MM.1S (cell line): ENCODE measurements around the gene PTGIS.
"Not testable (repeated sequence)": the region's sequence is repeated elsewhere in the genome, so short reads cannot be mapped to it uniquely, and the experiment has no call there.

Source experiments
- DNase-seq: peaks from one replicate; pipeline ENCODE4 v3.0.0-alpha.2; 2015
- H2AFZ ChIP-seq: fragments of 300-600 bp; sonication (generic); 2 replicates; pipeline ENCODE4 v1.6.0; 2016; ENCODE audit warnings: antibody characterized with exemption, low read length
- H3F3A ChIP-seq: fragments of 300-600 bp; sonication (generic); 2 replicates; pipeline ENCODE4 v1.6.1; 2016; ENCODE audit warnings: mild to moderate bottlenecking, antibody characterized with exemption, low read length, moderate library complexity, mixed read lengths; ENCODE audit not compliant: insufficient read depth
- H3K27ac ChIP-seq: fragments of 300-600 bp; sonication (generic); 2 replicates; pipeline ENCODE4 v1.5.1; 2016; ENCODE audit warnings: mild to moderate bottlenecking, low read length
- H3K27me3 ChIP-seq: fragments of 300-600 bp; sonication (generic); replicated peaks from 2 replicates; pipeline ENCODE4 v1.6.0; 2016; ENCODE audit warnings: low read length; ENCODE audit not compliant: insufficient read depth
- H3K36me3 ChIP-seq: fragments of 300-600 bp; sonication (generic); replicated peaks from 2 replicates; pipeline ENCODE4 v1.6.1; 2016; ENCODE audit warnings: mild to moderate bottlenecking, low read length, mixed read lengths; ENCODE audit not compliant: insufficient read depth
- H3K4me1 ChIP-seq: fragments of 300-600 bp; sonication (generic); 2 replicates; pipeline ENCODE4 v1.6.1; 2016; ENCODE audit warnings: low read length, mixed read lengths
- H3K4me2 ChIP-seq: fragments of 300-600 bp; sonication (generic); 2 replicates; pipeline ENCODE4 v1.6.0; 2016; ENCODE audit warnings: low read depth, low read length
- H3K4me3 ChIP-seq: fragments of 300-600 bp; sonication (generic); 2 replicates; pipeline ENCODE4 v1.5.1; 2016; ENCODE audit warnings: low read length, mixed read lengths
- H3K79me2 ChIP-seq: fragments of 300-600 bp; sonication (generic); 2 replicates; pipeline ENCODE4 v1.6.1; 2016; ENCODE audit warnings: mixed run types, low read length, mixed read lengths
- H3K9ac ChIP-seq: fragments of 300-600 bp; sonication (generic); 2 replicates; pipeline ENCODE4 v1.6.1; 2016; ENCODE audit warnings: low read length, mixed read lengths
- H3K9me2 ChIP-seq: fragments of 300-600 bp; sonication (generic); replicated peaks from 2 replicates; pipeline ENCODE4 v1.6.1; 2016; ENCODE audit warnings: mild to moderate bottlenecking, low read length, mixed read lengths; ENCODE audit not compliant: insufficient read depth
- H3K9me3 ChIP-seq: fragments of 300-600 bp; sonication (generic); replicated peaks from 2 replicates; pipeline ENCODE4 v1.6.1; 2016; ENCODE audit warnings: mild to moderate bottlenecking, low read length, mixed read lengths; ENCODE audit not compliant: insufficient read depth
- H4K20me1 ChIP-seq: fragments of 300-600 bp; sonication (generic); 2 replicates; pipeline ENCODE4 v1.6.1; 2016; ENCODE audit warnings: mild to moderate bottlenecking, low read length, moderate library complexity, mixed read lengths; ENCODE audit not compliant: insufficient read depth
- EZH2 ChIP-seq: fragments of 300-600 bp; sonication (generic); optimal IDR thresholded peaks from 2 replicates; pipeline ENCODE3; 2017; ENCODE audit warnings: low read depth, mild to moderate bottlenecking, antibody characterized with exemption, low read length, mixed read lengths
- EZH2phosphoT487 ChIP-seq: fragments of 300-600 bp; sonication (generic); IDR thresholded peaks from 2 replicates; pipeline ENCODE4 v1.6.1; 2018; ENCODE audit warnings: antibody characterized with exemption, low read length
- TF ChIP-seq, protein P1 (sequence below): fragments of 300-600 bp; sonication (generic); IDR thresholded peaks from 2 replicates; pipeline ENCODE4 v1.5.1; 2016; ENCODE audit warnings: antibody characterized with exemption, low read length, mixed read lengths

Gene PTGIS

DNA sequence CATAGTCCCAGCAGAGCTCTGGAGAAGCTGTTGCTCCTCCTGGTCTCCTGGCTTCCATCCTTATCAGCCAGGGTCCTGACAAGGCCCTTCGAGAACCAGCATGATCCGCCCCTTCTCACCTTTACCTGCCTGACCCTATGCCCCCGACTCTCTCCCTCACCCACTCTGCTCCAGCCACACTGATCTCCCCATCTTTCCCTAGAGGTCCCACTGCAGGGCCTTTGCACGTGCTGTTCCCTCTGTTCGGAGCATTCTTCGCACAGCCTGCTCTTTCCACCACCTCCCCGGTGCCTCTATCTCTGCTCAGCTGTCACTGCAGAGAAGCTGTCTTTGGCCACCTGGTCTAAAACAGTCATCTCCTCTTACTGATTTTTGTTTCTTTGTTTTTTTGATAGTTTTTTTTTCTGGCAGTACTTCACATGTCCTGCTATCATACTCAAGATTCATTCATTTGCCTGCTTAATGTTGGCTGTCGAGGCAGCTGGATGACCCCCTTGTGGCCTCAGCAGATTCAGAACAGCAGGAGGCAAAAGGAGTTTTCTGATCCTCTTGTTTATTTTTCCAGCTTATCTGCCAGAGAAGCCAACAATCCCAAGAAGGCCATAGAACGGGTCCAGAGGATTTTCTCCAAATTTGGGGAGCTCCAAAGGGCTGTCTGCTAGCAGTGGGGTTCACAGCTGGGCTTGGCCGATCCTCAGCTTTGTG, 1.6 kb upstream of the PTGIS start:
- no peaks in the 10 kb centered on the region for H4K20me1 ChIP-seq
- H3K79me2 ChIP-seq, result no peaks in the 10 kb centered on the region
- H3K27ac ChIP-seq, result no peak overlapping the region
- H2AFZ ChIP-seq, result no peak overlapping the region
- peaks cover 9% of the 10 kb centered on the region; the same call in 1 of the 2 replicates for H3K4me1 ChIP-seq
- no peaks in the 10 kb centered on the region for H3K36me3 ChIP-seq
- no peak overlapping the region for H3K9ac ChIP-seq
- no peak overlapping the region for H3K4me3 ChIP-seq
- H3K27me3 ChIP-seq, result peaks cover 27% of the 10 kb centered on the region; the same call in 1 of the 2 replicates
- DNase-seq, result no peak
- H3K9me3 ChIP-seq, result no peaks in the 10 kb centered on the region
- TF ChIP-seq EZH2 (no peak), EZH2phosphoT487 (no peak)
- TF ChIP-seq, protein P1, sequence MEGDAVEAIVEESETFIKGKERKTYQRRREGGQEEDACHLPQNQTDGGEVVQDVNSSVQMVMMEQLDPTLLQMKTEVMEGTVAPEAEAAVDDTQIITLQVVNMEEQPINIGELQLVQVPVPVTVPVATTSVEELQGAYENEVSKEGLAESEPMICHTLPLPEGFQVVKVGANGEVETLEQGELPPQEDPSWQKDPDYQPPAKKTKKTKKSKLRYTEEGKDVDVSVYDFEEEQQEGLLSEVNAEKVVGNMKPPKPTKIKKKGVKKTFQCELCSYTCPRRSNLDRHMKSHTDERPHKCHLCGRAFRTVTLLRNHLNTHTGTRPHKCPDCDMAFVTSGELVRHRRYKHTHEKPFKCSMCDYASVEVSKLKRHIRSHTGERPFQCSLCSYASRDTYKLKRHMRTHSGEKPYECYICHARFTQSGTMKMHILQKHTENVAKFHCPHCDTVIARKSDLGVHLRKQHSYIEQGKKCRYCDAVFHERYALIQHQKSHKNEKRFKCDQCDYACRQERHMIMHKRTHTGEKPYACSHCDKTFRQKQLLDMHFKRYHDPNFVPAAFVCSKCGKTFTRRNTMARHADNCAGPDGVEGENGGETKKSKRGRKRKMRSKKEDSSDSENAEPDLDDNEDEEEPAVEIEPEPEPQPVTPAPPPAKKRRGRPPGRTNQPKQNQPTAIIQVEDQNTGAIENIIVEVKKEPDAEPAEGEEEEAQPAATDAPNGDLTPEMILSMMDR, result no peak
- H3F3A ChIP-seq, result no peaks in the 10 kb centered on the region
- no peaks in the 10 kb centered on the region for H3K9me2 ChIP-seq
- no peak overlapping the region for H3K4me2 ChIP-seq

DNA sequence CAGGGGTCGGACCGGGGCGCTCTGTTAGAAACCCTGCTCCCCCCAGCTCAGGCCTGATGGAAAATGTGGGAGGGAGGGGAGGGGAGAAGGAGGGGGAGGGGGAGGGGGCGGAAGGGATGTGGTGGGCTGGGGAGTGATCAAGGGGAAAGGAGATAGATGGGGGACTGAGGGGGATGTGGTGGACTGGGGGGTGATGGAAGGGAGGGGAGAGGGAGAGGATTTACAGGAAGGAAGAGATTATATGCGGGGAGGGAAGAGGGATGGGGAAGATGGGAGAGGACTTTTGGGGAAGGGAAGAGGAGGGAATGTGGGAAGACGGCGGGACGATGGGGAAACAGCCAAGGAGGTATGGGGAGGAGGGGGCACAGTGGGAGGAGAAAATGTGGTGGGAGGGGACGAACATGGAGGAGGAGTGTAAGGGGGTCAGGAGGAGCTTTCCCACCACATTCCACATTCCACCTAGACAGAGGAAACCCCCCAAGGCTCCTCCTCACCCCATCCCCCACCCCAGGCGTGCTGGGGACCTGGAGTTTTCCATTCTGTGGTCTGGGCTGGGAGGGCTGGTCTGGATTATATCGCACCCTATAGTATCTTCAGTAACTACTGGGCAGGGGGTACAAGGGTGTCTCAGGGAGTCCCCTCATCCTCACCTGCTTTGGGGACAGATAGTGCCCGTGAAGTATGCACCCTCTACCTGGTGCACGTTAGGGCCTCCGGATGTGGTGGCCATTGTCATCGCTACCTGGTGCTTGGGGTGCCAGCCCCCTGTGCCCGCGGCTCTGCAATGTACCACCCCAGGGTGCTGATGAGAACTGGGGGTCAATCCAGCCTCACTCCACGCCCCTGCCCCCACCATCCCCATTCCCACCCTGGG, 578 bp upstream of the PTGIS start:
- TF ChIP-seq, protein P1, result no peak
- no peak for TF ChIP-seq EZH2
- TF ChIP-seq EZH2phosphoT487, result no peak
- peaks cover 27% of the 10 kb centered on the region; the same call in 1 of the 2 replicates for H3K27me3 ChIP-seq
- no peaks in the 10 kb centered on the region for H3K9me3 ChIP-seq
- no peaks in the 10 kb centered on the region for H4K20me1 ChIP-seq
- no peaks in the 10 kb centered on the region for H3K36me3 ChIP-seq
- H3K4me2 ChIP-seq, result no peak overlapping the region
- H3F3A ChIP-seq, result no peaks in the 10 kb centered on the region
- no peak for DNase-seq
- H3K79me2 ChIP-seq, result no peaks in the 10 kb centered on the region
- H2AFZ ChIP-seq, result no peak overlapping the region
- no peak overlapping the region for H3K27ac ChIP-seq
- no peak overlapping the region for H3K9ac ChIP-seq
- peaks cover 3% of the 10 kb centered on the region; the same call in 1 of the 2 replicates for H3K4me1 ChIP-seq
- no peak overlapping the region for H3K4me3 ChIP-seq
- no peaks in the 10 kb centered on the region for H3K9me2 ChIP-seq

- Histone ChIP-seq H3K27me3 (peaks cover 27% of the 10 kb centered on the region; the same call in 1 of the 2 replicates), H3K4me3 (no peak overlapping the region), H4K20me1 (no peaks in the 10 kb centered on the region), H3K9me3 (no peaks in the 10 kb centered on the region), H3K27ac (no peak overlapping the region), H3K79me2 (no peaks in the 10 kb centered on the region), H3F3A (no peaks in the 10 kb centered on the region), H3K4me1 (no peaks in the 10 kb centered on the region), H3K4me2 (no peak overlapping the region), H3K9me2 (no peaks in the 10 kb centered on the region), H2AFZ (no peak overlapping the region), H3K9ac (no peak overlapping the region), H3K36me3 (no peaks in the 10 kb centered on the region)
- DNase-seq, result no peak
- TF ChIP-seq, protein P1, result no peak
- no peak for TF ChIP-seq EZH2
- no peak for TF ChIP-seq EZH2phosphoT487
These were observed 1.3 kb downstream of the PTGIS start for GRCh38 chr20:49566401-49567364.

- not testable (repeated sequence) for H3K4me3 ChIP-seq, H3K9me2 ChIP-seq, H3F3A ChIP-seq, H3K27ac ChIP-seq, H3K36me3 ChIP-seq, H3K4me2 ChIP-seq, H3K9me3 ChIP-seq, H3K4me1 ChIP-seq, H3K79me2 ChIP-seq, H4K20me1 ChIP-seq, DNase-seq, H2AFZ ChIP-seq, H3K9ac ChIP-seq
- H3K27me3 ChIP-seq, result peaks cover 20% of the 10 kb centered on the region; the same call in 1 of the 2 replicates
These were observed 2.9 kb downstream of the PTGIS start for GRCh38 chr20:49564991-49565390.
